Renal pelvis (tissue), 4 donors: ENCODE data around the gene GSE1. TPM values are rescaled to one million over a fixed set of nuclear protein-coding genes. Genes with fewer than 3 reads are reported as not detected.

Source experiments
- DNase-seq: peaks from one replicate; pipeline ENCODE4 v3.0.0-alpha.2; 2013
- polyA plus RNA-seq, 3 donors: library from polyadenylated mRNA; unstranded; fragments of 120-200 nt; gene quantifications; one replicate each; pipeline ENCODE4 v1.2.1, GENCODE V29; 2013; ENCODE audit not compliant: insufficient read length in 3 of 3

The GSE1 gene
- polyA plus RNA-seq, 3 donors: 66.7 to 81.1 (median 76.1) TPM

- no peak for DNase-seq
Measured at GRCh38 chr16:85658504-85659326, 45.6 kb downstream of the GSE1 start.

DNA sequence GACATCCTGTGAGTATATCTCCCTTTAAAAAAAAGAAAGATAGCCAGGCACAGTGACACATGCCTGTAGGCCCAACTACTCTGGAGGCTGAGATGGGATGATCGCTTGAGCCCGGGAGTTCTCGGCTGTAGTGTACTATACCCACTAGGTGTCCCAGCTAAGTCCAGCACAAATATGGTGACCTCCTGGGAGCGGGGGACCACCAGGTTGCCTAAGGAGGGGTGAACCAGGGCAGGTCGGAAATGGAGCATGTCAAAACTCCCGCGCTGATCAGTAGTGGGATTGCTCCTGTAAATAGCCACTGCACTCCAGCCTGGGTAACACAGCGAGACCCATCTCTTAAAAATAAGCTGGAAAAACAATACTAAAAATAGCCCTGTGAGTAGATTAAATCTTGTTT lies 46.2 kb downstream of the GSE1 start:
- DNase-seq: no peak

DNA sequence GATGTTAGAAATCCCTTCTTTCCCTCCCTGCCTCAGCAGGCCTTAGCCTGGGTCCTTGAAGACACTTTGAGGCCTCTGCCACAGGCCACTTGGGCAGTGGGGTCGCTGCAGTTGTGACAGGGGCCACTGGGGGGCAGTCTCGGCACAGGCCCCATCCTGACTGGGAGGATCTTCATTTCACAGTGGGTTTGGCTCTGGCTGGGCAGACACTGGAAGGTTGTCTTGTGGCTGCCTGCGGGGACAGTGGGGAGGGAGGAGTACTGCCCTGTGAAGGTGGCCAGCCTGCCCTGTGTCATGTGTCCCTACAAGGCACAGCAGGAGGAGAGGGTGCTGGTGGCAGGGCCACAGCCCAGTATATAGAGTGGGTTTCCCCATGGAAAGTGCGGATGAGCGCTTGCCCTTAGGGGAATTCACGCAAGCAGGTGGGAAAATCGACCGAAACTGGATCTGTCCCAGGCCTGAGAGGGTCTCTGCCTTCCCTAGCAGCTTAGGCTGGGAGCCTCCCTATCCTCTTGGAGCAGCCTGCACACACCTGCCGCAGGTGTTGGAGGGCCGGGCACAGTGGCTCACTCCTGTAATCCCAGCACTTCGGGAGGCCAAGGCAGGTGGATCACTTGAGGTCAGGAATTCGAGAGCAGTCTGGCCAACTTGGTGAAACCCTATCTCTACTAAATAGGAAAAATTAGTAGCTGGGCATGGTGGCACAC lies 46.8 kb downstream of the GSE1 start:
- DNase-seq: peak; percentile 51

DNA sequence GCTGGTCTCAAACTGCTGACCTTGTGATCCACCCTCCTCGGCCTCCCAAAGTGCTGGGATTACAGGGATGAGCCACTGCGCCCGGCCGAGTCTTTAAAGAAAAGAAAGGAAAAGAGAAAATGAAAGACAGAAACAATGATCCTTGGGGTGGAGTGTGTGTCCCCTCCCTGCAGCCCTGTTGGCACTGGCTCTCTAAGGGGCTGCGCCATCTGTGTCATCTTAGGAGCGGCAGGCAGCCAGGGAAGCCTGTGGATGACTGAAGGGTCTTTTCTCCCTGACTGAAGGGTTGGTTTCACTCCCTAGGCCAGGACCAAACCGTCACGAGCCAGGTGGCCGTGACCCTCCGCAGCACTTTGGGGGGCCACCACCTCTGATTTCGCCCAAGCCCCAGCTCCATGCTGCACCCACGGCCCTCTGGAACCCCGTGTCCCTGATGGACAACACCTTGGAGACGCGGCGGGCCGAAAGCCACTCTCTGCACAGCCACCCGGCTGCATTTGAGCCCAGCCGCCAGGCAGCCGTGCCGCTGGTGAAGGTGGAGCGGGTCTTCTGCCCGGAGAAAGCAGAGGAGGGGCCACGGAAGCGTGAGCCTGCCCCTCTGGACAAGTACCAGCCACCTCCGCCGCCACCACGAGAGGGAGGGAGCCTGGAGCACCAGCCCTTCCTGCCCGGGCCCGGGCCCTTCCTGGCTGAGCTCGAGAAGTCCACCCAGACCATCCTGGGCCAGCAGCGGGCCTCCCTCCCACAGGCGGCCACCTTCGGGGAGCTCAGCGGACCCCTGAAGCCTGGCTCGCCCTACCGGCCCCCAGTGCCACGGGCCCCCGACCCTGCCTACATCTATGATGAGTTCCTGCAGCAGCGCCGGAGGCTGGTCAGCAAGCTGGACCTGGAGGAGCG lies 48.0 kb downstream of the GSE1 start:
- no peak for DNase-seq

GRCh38 chr16:85661740-85662481 lies 48.8 kb downstream of the GSE1 start:
- no peak for DNase-seq

DNA sequence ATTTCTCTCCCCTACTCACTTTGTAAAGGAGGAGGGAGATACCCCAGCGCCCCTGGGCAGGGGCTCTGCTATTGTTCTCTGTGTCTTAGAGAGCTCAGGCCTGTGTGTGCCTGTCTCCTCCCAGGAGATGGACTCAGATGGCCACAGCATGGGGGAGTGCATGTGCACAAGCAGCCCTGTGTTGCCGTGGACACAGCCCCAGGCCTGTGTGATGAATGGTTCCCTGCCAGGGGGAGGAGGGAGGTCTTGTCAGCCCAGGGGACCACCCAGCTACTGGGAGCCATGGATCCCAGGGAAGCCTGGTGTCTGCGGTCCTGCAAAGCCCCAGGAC lies 49.3 kb downstream of the GSE1 start:
- DNase-seq: peak; percentile 74

DNA sequence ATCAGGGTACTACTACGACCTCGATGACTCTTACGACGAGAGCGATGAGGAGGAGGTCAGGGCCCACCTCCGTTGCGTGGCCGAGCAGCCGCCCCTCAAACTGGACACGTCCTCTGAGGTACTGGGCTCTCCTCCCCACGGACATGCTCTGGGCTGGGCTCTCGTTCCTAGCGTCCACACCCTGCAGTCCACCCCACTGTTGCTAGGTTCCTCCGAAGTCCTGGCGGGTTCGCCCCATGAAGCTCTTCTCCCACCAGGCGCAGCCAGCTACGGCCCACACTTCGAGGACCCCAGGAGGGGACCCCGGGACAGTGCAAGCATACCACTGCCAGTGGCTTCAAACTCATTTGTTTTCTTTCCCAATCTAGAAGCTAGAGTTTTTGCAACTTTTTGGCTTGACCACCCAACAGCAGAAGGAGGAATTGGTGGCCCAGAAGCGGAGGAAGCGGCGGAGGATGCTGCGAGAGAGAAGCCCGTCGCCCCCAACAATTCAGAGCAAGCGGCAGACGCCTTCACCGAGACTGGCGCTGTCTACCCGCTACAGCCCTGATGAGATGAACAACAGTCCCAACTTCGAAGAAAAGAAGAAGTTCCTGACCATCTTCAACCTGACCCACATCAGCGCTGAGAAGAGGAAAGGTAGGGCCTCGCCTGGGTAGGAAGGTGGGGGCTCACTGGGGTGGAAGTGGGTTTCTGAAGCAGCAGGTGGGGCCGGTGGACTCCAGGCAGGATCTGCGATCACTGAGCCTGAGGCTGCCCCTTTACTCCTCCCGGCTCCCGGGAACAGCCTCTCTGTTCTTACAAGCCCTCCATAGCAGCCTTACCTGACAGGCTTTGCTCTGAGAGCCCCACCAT lies 50.1 kb downstream of the GSE1 start:
- no peak for DNase-seq

GRCh38 chr16:85663891-85664321 lies 50.8 kb downstream of the GSE1 start:
- no peak for DNase-seq

GRCh38 chr16:85664580-85665372 lies 51.7 kb downstream of the GSE1 start:
- DNase-seq: no peak

DNA sequence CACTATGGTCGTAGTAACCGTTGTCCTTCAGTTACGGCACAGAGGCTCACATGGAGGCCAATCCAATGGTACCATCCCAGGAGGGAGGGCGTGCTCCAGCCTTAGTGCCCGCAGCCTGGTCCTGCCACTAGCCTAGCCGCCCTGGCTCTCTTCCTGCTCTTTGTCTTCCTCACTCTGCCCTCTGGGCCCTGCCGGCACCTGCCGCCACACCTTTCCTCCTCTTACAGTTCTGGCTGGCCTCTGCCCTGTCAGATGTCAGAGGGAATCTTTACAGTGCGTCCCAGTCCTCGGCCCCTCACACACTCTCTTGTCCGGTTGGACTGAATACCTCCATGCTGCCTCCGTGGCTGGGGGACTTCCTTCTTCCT lies 52.2 kb downstream of the GSE1 start:
- DNase-seq: no peak

- no peak for DNase-seq
Measured at GRCh38 chr16:85665929-85666328, 52.8 kb downstream of the GSE1 start.

DNA sequence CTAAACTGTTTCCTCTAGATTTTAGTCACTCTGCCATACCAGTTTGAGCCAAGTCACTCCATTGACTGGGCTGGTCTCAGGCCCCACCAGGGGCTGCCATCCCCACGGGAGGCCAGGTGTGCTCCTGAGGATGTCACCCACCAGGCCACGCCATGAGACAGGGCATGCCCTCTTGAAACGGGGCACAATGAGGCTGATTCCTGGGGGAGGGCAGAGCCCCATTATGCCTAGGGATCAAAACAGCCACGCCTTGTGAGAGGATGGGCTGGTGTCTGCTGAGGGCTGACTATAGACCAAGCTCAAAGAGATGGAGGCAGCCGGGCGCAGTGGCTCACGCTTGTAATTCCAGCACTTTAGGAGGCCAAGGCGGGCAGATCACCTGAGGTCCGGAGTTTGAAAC lies 54.1 kb downstream of the GSE1 start:
- no peak for DNase-seq

DNA sequence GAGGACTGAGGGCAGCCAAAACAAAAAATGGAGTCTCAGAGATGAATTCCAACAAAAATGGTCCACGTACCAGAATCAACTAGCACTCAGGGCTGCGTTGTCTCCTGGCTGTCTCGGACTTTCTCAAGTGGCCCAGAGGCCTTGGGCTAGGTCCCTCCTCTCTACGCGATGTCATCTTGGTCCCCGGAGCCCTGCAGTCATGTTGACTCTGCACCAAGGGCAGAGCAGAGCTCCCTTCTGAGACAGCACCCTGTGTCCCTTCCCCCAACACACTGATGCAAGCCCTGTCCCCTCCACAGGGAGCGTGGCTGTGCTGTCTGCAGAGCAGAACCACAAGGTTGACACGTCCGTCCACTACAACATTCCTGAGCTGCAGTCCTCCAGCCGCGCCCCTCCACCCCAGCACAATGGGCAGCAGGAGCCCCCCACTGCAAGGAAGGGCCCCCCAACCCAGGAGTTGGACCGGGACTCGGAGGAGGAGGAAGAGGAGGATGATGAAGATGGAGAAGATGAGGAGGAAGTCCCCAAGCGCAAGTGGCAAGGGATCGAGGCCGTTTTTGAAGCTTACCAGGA lies 54.8 kb downstream of the GSE1 start:
- DNase-seq: no peak

DNA sequence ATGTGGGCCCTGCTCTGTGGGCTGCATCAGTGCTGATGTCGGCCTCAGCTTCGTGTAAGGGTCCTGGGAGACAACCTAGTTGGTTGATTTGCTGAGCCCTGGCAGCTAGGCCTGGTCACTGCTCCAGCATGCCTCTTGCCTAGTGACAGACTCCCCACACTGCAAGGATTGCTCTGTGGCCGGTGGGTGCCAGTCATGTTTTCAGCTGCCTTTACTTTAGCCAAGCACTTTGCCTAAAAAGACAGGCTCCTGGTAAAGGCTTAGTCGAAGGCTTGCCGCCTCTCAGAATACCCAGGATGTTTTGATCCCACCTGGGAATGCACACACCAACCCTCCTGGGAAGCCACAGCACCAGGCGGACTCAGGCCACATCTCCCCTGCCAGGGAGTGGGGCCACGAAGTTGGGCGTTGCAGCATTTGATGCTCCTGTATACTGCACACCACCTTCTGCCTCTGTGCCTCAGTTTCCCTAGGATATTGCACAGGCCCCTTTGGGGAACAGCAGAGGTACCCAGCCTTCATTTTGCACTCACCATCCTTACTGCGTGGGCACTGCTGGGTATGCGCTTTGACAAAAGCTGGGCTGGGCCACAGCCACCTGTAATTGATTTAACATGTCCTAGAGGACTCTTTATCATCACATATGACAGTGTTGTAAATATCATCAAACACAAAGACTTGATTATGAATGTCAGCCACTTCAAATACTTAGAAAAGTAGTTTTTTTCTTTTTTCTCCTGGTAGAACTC lies 55.7 kb downstream of the GSE1 start:
- no peak for DNase-seq

DNA sequence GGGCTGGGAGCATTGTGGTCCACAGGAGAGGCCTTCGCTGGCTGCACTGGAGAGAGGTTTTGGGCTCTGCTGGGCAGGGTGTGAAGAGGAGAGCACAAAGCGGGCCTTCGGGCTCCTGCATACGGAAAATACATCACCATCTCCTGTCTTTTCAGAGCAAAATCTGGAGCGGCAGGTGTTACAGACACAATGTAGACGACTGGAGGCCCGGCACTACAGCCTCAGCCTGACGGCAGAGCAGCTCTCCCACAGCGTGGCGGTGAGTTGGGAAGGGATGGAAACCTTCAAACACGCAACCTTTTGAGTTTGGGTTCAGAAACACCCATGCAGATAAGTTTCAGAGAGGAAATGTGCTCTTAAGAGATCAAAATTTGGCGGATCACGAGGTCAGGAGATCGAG lies 57.7 kb downstream of the GSE1 start:
- DNase-seq: no peak

GRCh38 chr16:85673529-85674417 lies 60.7 kb downstream of the GSE1 start:
- DNase-seq: no peak

DNA sequence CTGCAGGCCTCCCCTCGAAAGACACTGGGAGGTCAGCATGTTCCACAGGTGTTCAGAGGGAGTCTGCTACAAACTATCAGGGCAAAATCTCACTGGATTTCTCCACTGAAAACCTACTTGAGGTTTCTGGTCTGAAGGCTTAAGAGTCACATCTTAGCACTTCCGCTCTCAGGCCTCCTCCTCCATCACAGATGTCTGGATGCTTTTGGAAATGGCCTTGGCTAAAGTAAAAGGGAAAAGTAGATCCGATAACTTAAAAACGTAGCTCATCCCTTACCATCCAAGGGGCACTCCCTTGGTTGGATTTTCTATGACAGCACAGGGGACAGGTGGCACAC lies 61.3 kb downstream of the GSE1 start:
- DNase-seq: no peak

GRCh38 chr16:85674828-85675227 lies 61.7 kb downstream of the GSE1 start:
- no peak for DNase-seq
